A204.1 (cell line): ENCODE results near the gene ZBTB7C.

Source experiments
- FAIRE-seq: peaks from 2 replicates; lab custom pipeline; 2012; peaks lifted over from hg19 to GRCh38; lab: Jason Lieb, UNC

Gene ZBTB7C

GRCh38 chr18:48250918-48251317 is 158.3 kb downstream of the ZBTB7C start:
- FAIRE-seq: no peak

- FAIRE-seq: no peak
Measured at GRCh38 chr18:48250362-48250907, 158.7 kb downstream of the ZBTB7C start.

GRCh38 chr18:48249854-48250253 is 159.3 kb downstream of the ZBTB7C start:
- no peak for FAIRE-seq

- no peak for FAIRE-seq
Measured at GRCh38 chr18:48244530-48244929, 164.7 kb downstream of the ZBTB7C start.

- no peak for FAIRE-seq
Measured at GRCh38 chr18:48238636-48239035, 170.5 kb downstream of the ZBTB7C start.

- FAIRE-seq: no peak
Measured at GRCh38 chr18:48238206-48238605, 171.0 kb downstream of the ZBTB7C start.

- FAIRE-seq: no peak
Measured at GRCh38 chr18:48236822-48237221, 172.4 kb downstream of the ZBTB7C start.

- FAIRE-seq: no peak
Measured at GRCh38 chr18:48230467-48231113, 178.6 kb downstream of the ZBTB7C start.

- no peak for FAIRE-seq
Measured at GRCh38 chr18:48229552-48229981, 179.6 kb downstream of the ZBTB7C start.

GRCh38 chr18:48228841-48229240 is 180.3 kb downstream of the ZBTB7C start:
- no peak for FAIRE-seq

- no peak for FAIRE-seq
Measured at GRCh38 chr18:48228301-48228715, 180.9 kb downstream of the ZBTB7C start.

GRCh38 chr18:48227206-48227605 is 182.0 kb downstream of the ZBTB7C start:
- no peak for FAIRE-seq

GRCh38 chr18:48226401-48226800 is 182.8 kb downstream of the ZBTB7C start:
- FAIRE-seq: no peak

- no peak for FAIRE-seq
Measured at GRCh38 chr18:48222118-48222517, 187.1 kb downstream of the ZBTB7C start.

GRCh38 chr18:48219810-48220499 is 189.2 kb downstream of the ZBTB7C start:
- FAIRE-seq: no peak

- FAIRE-seq: no peak
Measured at GRCh38 chr18:48219037-48219809, 190.0 kb downstream of the ZBTB7C start.

- no peak for FAIRE-seq
Measured at GRCh38 chr18:48218285-48219022, 190.7 kb downstream of the ZBTB7C start.

- no peak for FAIRE-seq
Measured at GRCh38 chr18:48217258-48218250, 191.6 kb downstream of the ZBTB7C start.

GRCh38 chr18:48216639-48217257 is 192.4 kb downstream of the ZBTB7C start:
- FAIRE-seq: no peak

- FAIRE-seq: no peak
Measured at GRCh38 chr18:48215876-48216638, 193.1 kb downstream of the ZBTB7C start.
